ENCODE measurements around the gene USP7. TPM values are rescaled to one million over a fixed set of nuclear protein-coding genes. Genes with fewer than 3 reads are reported as not detected.
"Not testable (repeated sequence)": the region's sequence is repeated elsewhere in the genome, so short reads cannot be mapped to it uniquely, and the experiment has no call there.

Gene USP7
- total and polyA plus RNA-seq, 7 donors: 41.6 to 135 (median 108) TPM

DNA sequence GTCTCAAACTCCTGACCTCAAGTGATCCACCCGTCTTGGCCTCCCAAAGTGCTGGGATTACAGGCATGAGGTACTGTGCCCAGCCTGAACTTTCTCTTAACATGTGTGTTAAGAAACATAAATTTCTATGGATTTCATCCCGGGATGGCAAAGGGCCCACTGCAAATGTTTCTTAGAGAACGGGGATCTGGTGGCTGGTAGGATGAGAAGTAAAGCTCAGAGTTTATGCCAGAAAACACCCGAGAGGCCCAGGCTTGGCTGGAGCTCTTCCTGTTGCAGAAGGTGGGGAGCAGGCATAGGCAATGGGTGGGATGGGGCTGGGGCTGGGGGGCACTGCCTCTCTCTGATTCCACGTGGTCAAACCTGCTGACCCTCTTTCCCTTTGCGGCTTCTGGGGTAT, 89.3 kb downstream of the USP7 start:
- Histone ChIP-seq H3K9me3 (no peaks in the 10 kb centered on the region), H3K4me1 (no peaks in the 10 kb centered on the region), H3K4me3 (no peak overlapping the region), H3K36me3 (ENCODE audit: insufficient read depth in 1 of 2, low read depth in 1 of 2) (no peaks in the 10 kb centered on the region), H3K27me3 (ENCODE audit: insufficient read depth in 3 of 3, low read length in 2 of 3) (no peaks in the 10 kb centered on the region), H3K27ac (no peak overlapping the region)
- WGBS, 3 donors: 27 to 38% (median 33%) methylated on average over 6 of the region's 6 CpGs
- ATAC-seq (no peak), DNase-seq (no peak)
- TF ChIP-seq, protein P1, sequence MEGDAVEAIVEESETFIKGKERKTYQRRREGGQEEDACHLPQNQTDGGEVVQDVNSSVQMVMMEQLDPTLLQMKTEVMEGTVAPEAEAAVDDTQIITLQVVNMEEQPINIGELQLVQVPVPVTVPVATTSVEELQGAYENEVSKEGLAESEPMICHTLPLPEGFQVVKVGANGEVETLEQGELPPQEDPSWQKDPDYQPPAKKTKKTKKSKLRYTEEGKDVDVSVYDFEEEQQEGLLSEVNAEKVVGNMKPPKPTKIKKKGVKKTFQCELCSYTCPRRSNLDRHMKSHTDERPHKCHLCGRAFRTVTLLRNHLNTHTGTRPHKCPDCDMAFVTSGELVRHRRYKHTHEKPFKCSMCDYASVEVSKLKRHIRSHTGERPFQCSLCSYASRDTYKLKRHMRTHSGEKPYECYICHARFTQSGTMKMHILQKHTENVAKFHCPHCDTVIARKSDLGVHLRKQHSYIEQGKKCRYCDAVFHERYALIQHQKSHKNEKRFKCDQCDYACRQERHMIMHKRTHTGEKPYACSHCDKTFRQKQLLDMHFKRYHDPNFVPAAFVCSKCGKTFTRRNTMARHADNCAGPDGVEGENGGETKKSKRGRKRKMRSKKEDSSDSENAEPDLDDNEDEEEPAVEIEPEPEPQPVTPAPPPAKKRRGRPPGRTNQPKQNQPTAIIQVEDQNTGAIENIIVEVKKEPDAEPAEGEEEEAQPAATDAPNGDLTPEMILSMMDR (IDR thresholded peaks at IDR 0.05): no peak
- intact Hi-C loops (cut with DNase I): no loop called here

DNA sequence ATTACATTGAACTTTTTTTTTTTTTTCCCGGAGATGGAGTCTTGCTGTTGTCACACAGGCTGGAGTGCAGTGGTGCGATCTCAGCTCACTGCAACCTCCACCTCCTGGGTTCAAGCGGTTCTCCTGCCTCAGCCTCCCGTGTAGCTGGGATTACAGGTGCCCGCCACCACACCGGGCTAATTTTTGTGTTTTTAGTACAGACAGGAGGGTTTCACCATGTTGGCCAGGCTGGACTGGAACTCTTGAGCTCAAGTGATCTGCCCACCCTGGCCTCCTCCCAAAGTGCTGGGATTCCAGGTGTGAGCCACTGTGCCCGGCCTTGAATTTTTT, 89.9 kb downstream of the USP7 start:
- H3K27me3 ChIP-seq (ENCODE audit: insufficient read depth in 3 of 3, low read length in 2 of 3); H3K9me3 ChIP-seq; intact Hi-C loops (cut with DNase I); DNase-seq; H3K4me1 ChIP-seq; H3K27ac ChIP-seq; H3K4me3 ChIP-seq; H3K36me3 ChIP-seq (ENCODE audit: insufficient read depth in 1 of 2, low read depth in 1 of 2); ATAC-seq: not testable (repeated sequence)
- WGBS, 3 donors: 83 to 91% (median 89%) methylated on average over 7 of the region's 7 CpGs

GRCh38 chr16:8872967-8873865, 90.5 kb downstream of the USP7 start:
- WGBS, 3 donors: 85 to 88% (median 88%) methylated on average over 22 of the region's 22 CpGs
- TF ChIP-seq, protein P1 (IDR thresholded peaks at IDR 0.05): peak; percentile 9
- DNase-seq (no peak), ATAC-seq (no peak)
- no peaks in the 10 kb centered on the region for H3K36me3 ChIP-seq (ENCODE audit: insufficient read depth in 1 of 2, low read depth in 1 of 2)
- H3K9me3 ChIP-seq: no peaks in the 10 kb centered on the region
- no peaks in the 10 kb centered on the region for H3K4me1 ChIP-seq
- no peak overlapping the region for H3K27ac ChIP-seq
- H3K27me3 ChIP-seq (ENCODE audit: insufficient read depth in 3 of 3, low read length in 2 of 3): peaks cover 0 to under 1% (median 0%) of the 10 kb centered on the region in 3 donors
- H3K4me3 ChIP-seq: no peak overlapping the region
- intact Hi-C loops (cut with DNase I): no loop called here

- TF ChIP-seq, protein P1 (IDR thresholded peaks at IDR 0.05): no peak
- H3K36me3 ChIP-seq (ENCODE audit: insufficient read depth in 1 of 2, low read depth in 1 of 2): no peaks in the 10 kb centered on the region
- intact Hi-C loops (cut with DNase I): no loop called here
- H3K4me3 ChIP-seq: no peak overlapping the region
- H3K9me3 ChIP-seq: no peaks in the 10 kb centered on the region
- peaks cover 4% of the 10 kb centered on the region for H3K4me1 ChIP-seq
- no peak for ATAC-seq
- WGBS, 3 donors: 94 to 96% (median 94%) methylated on average over 5 of the region's 5 CpGs
- no peak for DNase-seq
- peaks cover 0 to 11% (median 0%) of the 10 kb centered on the region in 3 donors for H3K27me3 ChIP-seq (ENCODE audit: insufficient read depth in 3 of 3, low read length in 2 of 3)
- H3K27ac ChIP-seq: no peak overlapping the region
Observed at GRCh38 chr16:8872071-8872470, 91.6 kb downstream of the USP7 start.

- not testable (repeated sequence) for H3K27ac ChIP-seq; H3K4me3 ChIP-seq; DNase-seq; H3K36me3 ChIP-seq (ENCODE audit: insufficient read depth in 1 of 2, low read depth in 1 of 2); ATAC-seq; H3K9me3 ChIP-seq; H3K4me1 ChIP-seq
- intact Hi-C loops (cut with DNase I): loop anchor here in 1 of 2 donors (5.0 kb wide), 1 partner anchor 73 kb away; the partner anchor contains the start of genes PMM2 and TMEM186
- H3K27me3 ChIP-seq (ENCODE audit: insufficient read depth in 3 of 3, low read length in 2 of 3): peaks cover 0 to 24% (median 4%) of the 10 kb centered on the region in 3 donors
- 97 to 99% (median 97%) methylated on average over 10 of the region's 10 CpGs for WGBS, 3 donors
Observed at GRCh38 chr16:8869988-8870241, 93.8 kb downstream of the USP7 start.

Data from psoas muscle (tissue), 8 donors.